HFF-Myc (cell line): ENCODE measurements around the gene ADAMTS8.
A peak's percentile ranks its signal among the peaks of the same experiment; 100 is the strongest.

Experiments used
- DNase-seq: peaks from one replicate; pipeline ENCODE4 v3.0.0-alpha.2; 2011; ENCODE audit warnings: low read depth; ENCODE audit errors: extremely low read depth
- H3K4me3 ChIP-seq: replicated peaks from 2 replicates; pipeline ENCODE4 v1.5.1; 2011; ENCODE audit warnings: low read depth, mild to moderate bottlenecking, control low read depth, low read length
- TF ChIP-seq, protein P1 (sequence below): IDR thresholded peaks from 2 replicates; pipeline ENCODE4 v1.5.1; 2012; ENCODE audit warnings: mild to moderate bottlenecking, low read depth, low read length, control low read depth; ENCODE audit errors: missing control alignments

Gene ADAMTS8

DNA sequence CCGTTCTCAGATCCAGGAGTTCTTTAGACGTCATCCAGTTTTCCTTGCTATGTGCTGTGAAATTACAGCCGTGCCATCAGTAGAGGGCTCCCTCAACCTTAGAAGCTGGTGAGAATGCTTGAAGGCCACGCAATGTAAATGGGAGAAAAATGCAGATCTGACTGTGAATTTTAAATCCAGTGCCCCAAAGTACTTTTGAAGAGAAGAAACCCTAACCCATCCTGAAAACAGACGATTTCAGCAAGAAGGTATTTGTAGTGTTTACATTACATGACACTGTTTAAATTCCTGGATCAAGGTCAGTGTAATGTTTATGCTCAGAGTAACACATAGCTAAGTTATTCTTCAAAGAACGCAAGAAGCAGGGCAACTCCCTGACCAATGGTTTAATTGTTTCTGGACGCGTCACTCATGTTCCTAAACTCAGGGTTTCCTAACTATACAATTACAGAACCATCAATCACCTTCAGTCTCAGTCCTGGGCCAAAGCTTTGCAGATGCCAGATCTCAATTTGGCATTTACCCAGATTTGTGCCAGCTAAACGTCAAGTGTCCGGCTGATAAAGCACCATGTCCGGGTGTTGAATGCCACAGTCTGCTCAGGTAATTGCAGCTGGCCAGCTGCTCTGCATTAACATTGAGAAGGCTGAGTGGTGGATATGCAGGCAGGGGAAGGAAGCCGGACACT lies 38.2 kb downstream of the ADAMTS8 start:
- peak; percentile 42 for DNase-seq
- H3K4me3 ChIP-seq, result no peak overlapping the region
- TF ChIP-seq, protein P1, sequence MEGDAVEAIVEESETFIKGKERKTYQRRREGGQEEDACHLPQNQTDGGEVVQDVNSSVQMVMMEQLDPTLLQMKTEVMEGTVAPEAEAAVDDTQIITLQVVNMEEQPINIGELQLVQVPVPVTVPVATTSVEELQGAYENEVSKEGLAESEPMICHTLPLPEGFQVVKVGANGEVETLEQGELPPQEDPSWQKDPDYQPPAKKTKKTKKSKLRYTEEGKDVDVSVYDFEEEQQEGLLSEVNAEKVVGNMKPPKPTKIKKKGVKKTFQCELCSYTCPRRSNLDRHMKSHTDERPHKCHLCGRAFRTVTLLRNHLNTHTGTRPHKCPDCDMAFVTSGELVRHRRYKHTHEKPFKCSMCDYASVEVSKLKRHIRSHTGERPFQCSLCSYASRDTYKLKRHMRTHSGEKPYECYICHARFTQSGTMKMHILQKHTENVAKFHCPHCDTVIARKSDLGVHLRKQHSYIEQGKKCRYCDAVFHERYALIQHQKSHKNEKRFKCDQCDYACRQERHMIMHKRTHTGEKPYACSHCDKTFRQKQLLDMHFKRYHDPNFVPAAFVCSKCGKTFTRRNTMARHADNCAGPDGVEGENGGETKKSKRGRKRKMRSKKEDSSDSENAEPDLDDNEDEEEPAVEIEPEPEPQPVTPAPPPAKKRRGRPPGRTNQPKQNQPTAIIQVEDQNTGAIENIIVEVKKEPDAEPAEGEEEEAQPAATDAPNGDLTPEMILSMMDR, result peak; percentile 50

DNA sequence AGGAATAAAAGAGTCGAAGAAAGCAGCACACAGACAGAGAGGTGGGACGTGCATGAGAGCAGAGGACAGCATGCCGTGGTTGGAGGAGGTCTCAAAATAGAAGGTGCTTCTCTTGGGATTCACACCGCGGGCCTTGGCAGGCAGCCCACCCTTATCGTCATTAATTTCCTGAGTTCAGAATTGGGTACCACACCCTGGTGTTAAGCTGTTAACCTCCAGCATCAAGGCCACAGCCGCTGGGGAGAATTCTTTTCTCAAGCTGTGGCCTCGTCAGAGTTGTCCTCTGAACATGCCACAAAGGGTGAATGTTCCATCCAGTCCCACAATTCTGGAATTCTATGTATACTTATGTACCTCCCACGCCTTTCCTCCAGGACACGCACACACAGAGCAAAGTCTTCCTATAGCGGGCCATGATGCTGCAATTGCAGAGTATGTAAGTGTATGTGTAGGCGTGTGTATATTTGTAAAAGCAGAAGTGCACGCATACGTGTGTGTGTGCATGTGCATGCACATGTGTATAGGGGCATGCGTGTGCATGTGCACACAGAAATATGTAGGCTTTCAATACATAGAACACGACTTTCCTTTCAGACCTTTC lies 39.0 kb downstream of the ADAMTS8 start:
- TF ChIP-seq, protein P1, result no peak
- no peak for DNase-seq
- no peak overlapping the region for H3K4me3 ChIP-seq

DNA sequence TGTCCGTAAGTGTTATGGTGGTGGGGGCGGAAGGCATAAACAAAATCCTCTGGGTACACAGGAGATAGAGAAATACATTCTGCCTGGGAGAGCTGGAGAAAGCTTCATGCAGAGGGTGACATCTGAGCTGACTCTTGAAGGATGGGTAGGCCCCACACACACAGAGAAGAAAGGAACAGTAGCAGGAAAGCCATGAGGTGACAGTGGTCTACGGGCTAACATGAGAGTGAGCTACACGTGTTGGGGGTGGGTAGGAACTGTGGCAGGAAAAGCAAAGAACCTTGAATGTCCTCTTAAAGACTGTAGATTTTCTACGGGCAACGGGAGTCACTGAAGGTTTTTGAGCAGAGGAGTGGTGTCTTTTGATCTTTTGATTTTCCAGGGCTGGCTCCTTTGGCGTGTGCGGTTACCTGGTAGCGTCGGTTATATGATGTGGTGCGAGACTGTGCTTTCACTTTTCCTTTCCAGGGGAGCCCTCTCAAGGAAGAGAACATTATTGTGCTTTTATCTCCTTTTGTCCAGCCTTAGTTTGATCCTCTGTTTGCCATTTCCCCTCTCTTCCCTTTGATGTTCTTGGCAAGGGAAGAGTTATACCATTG lies 39.7 kb downstream of the ADAMTS8 start:
- no peak overlapping the region for H3K4me3 ChIP-seq
- TF ChIP-seq, protein P1, result no peak
- DNase-seq, result no peak

DNA sequence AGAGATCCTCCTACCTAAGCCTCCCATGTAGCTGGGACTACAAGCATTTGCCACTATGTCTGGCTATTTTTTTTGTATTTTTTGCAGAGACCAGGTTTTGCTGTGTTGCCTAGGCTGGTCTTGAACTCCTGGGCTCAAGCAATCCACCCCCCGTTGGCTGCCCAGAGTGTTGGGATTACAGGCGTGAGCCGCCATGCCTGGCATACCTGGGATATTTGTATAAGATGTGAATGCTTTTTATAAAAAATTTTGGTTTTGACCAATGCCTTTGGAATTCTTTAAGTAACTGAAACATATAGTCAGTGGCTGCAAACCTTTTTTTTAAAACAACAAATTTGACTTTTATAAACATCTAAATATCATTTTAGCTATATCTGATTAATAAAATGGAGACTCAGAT lies 42.4 kb downstream of the ADAMTS8 start:
- TF ChIP-seq, protein P1, result no peak
- H3K4me3 ChIP-seq, result no peak overlapping the region
- no peak for DNase-seq

DNA sequence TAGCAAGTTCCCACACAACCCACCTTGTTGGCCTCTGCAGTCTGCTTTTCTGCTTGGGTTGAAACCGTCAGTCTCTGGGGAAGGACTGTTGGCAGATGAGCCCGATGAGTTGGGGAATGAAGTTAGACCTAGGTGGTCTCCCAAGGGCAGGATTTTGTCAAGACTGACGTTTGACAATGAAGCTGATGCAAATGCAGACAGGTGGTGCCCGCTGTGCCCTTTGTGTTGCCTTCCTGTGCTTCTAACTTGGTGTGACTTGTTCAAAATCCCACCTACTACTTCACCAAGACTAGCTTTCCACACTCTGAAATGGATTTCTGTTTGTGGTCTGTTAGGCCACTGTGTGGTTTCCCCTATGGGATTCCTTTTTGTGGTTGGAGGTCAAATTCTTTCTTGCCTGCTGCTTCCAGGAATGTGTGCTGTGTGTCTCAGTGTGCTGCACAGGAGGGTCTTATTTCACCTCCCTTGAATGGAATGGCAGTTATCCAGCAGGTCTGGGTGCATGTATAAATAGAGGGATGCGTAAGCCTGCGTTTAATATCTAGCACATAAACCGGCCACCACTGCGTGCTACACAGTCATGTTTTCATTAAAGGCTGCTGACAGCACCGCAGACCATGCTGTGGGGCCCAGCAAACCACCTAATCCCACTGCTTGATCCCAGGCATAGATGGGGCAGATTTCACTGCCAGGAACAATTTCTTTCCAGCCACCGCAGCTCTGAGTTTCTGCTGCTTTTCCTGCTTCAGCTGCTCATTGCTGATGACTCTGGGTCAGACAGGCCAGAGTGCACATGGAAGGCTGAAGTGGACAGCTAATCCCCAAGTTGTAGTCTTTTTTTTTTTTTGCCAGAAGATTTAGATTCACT lies 44.8 kb downstream of the ADAMTS8 start:
- TF ChIP-seq, protein P1, result no peak
- DNase-seq, result peak; percentile 94
- no peak overlapping the region for H3K4me3 ChIP-seq

DNA sequence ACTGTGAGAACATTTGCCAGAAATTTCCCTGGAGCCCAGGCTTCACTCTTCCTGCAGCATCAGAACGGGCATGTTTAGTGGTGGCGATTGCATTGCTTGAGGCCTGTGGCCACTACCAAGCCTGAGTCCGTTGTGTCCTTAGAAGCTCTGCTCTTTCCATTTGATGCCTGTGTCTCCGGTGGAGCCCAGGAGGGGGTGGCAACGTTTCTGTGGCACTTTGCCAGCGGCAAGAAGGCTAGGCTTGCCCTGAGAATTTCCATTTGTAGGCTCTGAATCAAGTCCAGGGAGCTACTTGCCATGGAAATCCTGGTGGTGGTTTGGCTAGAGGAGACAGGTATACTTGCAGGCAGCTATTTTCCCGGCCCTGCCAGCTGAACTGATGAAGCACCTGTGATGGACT lies 47.1 kb downstream of the ADAMTS8 start:
- no peak for DNase-seq
- H3K4me3 ChIP-seq, result no peak overlapping the region
- TF ChIP-seq, protein P1, result no peak
